H1 (cell line): ENCODE data around the gene KRT14.

Experiments
- CHD1 ChIP-seq: IDR thresholded peaks from 2 replicates; pipeline ENCODE4 v1.6.1; 2012; ENCODE audit warnings: low read depth, low read length, improper control_type of control experiment
- EZH2 ChIP-seq: fragments of 200-600 bp; sonication (generic); IDR thresholded peaks from 2 replicates; pipeline ENCODE4 v1.7.1; 2012; ENCODE audit warnings: low read depth, mild to moderate bottlenecking, moderate library complexity, low read length, inconsistent platforms; ENCODE audit not compliant: severe bottlenecking

- TF ChIP-seq CHD1 (no peak), EZH2 (no peak)
These were observed 34.2 kb downstream of the KRT14 start for GRCh38 chr17:41552455-41552854.
